NCI-H1105 treated with DMSO at 0.1 percent for 48 hours (cell line): Measurements from ENCODE around the gene TCF4.

Experiments used
- DNase-seq: peaks from one replicate; lab custom pipeline; 2025; lab: John Stamatoyannopoulos, UW

The TCF4 gene

DNA sequence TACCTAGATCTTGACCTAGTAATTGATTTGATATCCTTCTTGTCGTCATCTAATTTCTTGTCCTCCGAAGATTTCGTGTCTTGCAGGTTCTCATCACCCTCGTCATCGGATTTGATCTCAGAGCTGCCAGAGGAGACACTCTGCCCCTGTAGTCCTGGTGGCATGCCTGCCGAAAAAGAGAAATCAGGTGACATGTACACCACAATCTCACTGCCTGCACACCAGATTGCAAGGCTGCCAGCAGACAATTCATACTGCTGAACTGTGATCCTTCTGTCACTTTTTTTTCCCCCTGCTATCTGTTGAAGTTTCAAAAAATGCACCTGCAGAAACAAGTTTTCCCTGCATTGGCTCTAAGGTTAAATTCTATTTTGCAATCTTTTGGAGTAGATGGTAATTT is 355.5 kb downstream of the TCF4 start:
- no peak for DNase-seq

- DNase-seq: no peak
These were observed 358.3 kb downstream of the TCF4 start for GRCh38 chr18:55229682-55230081.

DNA sequence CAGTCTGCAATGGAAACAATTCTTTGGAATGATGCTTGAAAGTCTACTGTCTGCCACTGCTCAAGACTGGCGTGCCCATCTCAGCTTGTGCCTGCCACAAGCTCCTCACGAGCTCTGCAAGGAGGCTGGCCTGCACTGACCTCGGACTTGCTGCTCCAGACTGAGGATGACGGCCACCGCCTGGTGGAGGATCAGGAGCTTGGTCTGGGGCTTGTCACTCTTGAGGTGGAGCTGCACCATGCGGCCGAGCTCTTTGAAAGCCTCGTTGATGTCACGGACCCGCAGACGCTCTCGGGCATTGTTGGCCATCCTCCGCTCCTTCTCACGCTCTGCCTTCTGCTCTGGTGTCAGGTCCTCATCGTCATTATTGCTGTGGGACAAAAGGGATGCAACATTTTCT is 359.3 kb downstream of the TCF4 start:
- DNase-seq: no peak

DNA sequence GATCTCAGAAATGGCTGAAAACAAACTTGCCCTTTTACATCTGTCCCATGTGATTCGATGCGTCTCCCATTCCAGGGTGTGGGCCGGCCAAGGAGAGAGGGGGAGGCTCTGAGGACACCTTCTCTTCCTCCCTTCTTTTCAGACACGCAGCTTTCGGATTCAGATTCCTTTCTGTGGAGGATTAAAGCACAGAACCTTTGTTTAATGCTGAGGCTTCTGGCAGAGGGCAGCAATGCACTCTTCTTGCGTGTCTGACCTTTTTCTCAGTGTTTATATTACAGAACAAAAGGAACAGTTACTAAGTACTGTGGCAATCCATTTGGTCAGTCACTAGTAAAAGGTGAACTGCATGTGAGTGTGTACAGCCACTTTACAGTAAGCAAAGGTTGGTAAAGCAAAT is 359.8 kb downstream of the TCF4 start:
- DNase-seq: no peak

GRCh38 chr18:55227771-55228170 is 360.2 kb downstream of the TCF4 start:
- no peak for DNase-seq

GRCh38 chr18:55226044-55226443 is 361.9 kb downstream of the TCF4 start:
- no peak for DNase-seq

DNA sequence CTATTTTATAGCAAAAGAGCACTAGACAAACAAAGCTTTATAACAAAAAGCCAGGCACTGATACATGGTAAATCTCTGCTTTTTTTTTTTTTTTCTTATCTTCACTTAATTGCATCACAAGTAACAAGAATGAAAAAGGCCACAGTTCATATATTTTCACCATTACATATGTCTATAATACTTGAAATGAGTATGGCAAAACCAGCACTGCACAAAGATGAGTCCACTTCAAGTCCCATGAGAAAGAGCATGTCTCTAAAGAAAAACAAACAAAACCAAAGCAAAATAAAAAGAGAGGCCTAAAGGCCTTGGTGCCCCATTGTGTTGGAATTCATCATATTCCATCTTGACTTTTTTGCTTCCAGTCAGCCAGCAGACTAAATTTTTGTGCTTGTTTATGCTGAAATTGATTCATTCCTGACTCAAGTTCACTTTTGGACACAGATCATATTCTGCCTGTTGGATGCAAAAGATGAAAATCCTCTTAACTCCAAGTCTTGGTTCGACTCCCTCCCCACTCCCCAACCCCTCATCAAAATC is 363.8 kb downstream of the TCF4 start:
- no peak for DNase-seq

GRCh38 chr18:55221622-55222021 is 366.4 kb downstream of the TCF4 start:
- DNase-seq: no peak

DNA sequence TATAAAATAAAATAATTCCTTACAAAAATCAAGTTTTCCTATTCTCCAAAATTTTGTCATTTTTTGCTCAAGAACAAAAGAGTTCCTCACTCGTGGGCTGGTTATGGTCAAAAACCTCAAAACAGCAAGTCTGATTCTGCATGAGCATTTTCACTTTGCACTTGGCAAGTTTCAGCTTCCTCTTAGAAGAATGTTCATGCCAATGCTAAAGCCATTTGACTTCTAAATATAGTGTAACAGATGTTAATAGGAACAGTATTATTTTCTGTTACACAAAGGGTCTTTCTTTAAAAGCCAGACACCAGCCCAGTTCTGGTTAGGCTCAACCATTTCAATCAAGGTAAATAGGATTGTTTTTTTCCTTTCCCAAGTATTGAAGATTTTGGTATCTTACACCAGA is 367.5 kb downstream of the TCF4 start:
- no peak for DNase-seq

DNA sequence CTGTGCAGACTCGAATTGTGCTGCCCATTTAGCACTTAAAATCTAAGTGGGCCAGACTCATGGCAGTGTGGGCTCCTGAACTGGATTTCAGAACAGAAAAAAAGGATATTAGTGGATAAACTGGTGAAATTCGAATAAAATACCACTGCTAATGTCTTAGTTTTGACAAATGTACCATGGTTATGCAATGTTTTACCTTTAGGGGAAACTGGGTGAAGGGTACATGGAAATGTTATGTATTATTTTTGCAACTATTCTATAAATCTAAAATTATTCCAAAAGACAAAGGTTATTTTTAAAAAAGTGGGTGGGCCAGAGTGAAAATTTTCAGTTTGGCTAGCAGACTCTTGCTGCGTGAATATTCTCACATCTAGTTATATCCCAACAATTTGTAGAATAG is 368.2 kb downstream of the TCF4 start:
- DNase-seq: no peak

DNA sequence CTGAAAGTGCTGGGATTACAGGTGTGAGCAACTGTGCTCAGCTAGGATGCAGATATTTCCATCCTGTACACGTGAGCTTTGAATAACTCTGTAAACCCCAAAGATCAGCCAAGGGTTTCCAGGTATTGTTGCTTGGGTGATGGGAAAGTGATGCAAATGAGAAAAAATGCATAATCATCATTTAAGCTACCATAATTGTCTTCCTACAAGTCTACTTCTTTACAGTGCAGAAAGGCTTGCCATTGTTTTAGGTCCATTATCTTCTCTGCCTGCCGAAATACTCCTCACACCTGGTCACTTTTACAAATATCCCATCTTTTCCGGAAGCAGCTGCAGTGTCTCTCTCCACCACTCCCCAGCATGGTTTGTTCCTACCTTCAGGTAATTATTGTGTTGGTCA is 368.9 kb downstream of the TCF4 start:
- DNase-seq: no peak

DNA sequence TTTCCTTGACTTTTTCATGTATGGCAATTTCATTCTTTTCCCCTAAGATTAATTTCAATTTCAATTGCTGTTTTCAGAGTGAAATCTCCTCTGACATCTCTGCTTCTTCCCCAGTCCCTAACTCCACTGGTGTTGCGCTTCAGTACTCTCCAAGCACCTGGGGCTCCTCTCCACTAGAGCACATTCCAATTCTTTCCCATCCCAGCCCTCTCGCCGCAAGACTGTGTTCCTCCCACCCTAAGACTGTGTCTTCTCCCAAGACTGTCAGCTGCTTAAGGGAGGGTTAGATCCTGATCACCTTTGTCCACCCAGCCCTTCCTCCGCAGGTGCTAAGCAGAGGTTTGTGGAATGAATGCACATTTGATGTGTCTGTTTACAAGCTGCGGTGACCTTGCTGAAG is 373.0 kb downstream of the TCF4 start:
- no peak for DNase-seq

DNA sequence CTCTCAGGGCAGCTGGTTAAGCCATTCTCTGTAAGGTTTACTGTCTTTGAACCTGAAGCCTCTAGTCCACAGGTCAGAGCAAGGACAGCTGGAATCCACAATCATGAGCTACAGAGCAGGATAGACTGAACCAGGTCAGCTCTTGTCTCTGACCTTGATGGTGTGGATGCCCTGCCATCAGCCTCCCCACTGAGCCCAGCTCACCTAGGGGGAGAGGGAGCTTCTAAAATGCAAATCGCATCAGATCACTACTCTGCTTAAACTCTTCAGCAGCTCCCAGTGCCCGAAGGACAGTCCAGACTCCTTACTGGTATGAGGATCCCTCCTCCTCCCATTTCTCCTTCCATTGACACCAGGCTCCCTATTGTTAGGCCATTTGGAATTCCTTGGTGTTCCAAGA is 373.5 kb downstream of the TCF4 start:
- DNase-seq: no peak

- DNase-seq: no peak
These were observed 374.4 kb downstream of the TCF4 start for GRCh38 chr18:55213586-55213985.

- DNase-seq: no peak
These were observed 381.1 kb downstream of the TCF4 start for GRCh38 chr18:55206927-55207326.

GRCh38 chr18:55202232-55202917 is 385.6 kb downstream of the TCF4 start:
- DNase-seq: no peak

GRCh38 chr18:55199291-55199963 is 388.6 kb downstream of the TCF4 start:
- DNase-seq: no peak

DNA sequence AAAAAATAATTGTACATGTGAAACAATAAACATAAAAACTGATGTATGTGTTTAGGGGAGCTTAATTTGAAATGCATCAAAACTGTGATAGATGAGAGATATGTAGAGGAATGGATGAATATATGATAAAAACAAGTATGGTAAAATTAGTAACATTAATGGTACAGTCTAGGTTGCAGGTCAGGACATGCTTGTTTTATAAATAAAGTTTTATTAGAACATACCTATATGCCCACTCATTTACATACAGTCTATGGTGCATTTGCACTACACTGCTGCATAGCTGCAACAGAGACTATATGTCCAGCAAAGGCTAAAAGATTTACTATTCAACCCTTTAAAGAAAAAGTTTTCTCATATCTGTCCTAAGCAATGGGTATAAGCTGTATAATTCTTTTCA is 392.1 kb downstream of the TCF4 start:
- no peak for DNase-seq

DNA sequence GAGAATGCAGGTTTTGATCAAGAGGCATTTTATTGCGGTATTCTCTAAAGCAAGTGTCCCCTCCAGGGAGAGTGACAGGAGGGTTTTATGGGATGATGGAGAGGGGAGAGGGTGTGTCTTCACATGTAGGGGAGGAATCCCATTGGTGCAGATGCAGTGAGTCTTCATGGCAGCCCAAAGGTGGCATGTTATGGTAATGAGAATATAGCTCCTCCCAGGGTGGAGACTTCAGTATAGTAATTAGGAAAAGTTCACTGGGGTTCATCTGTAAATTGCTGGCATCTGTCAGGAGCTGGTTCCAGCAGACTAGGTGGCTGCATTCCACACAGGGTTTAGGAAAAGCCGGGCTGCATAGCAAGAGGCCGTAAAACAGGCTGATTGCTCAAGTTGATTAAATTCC is 398.0 kb downstream of the TCF4 start:
- DNase-seq: no peak

- DNase-seq: no peak
These were observed 401.4 kb downstream of the TCF4 start for GRCh38 chr18:55186588-55186987.

GRCh38 chr18:55185391-55185790 is 402.6 kb downstream of the TCF4 start:
- no peak for DNase-seq

- no peak for DNase-seq
These were observed 408.2 kb downstream of the TCF4 start for GRCh38 chr18:55179835-55180234.

- no peak for DNase-seq
These were observed 408.6 kb downstream of the TCF4 start for GRCh38 chr18:55179425-55179824.

- no peak for DNase-seq
These were observed 414.7 kb downstream of the TCF4 start for GRCh38 chr18:55173291-55173690.
